ENCODE measurements around the gene ARHGAP22.

GRCh38 chr10:48501787-48502771, 102.8 kb downstream of the ARHGAP22 start:
- TF ChIP-seq POLR2A (IDR thresholded peaks at IDR 0.05; ENCODE audit: low read depth, low read length) (no peak), CTCF (conservative IDR thresholded peaks at IDR 0.05; ENCODE audit: low read depth, low read length) (no peak), USF2 (IDR thresholded peaks at IDR 0.05; ENCODE audit: low read depth, low read length) (no peak), ELK1 (IDR thresholded peaks at IDR 0.05; ENCODE audit: borderline replicate concordance, low read depth, low read length) (no peak), RAD21 (IDR thresholded peaks at IDR 0.05; ENCODE audit: low read length) (no peak), CEBPB (IDR thresholded peaks at IDR 0.05; ENCODE audit: low read depth, low read length) (no peak), MXI1 (IDR thresholded peaks at IDR 0.05; ENCODE audit: borderline replicate concordance, low read depth, low read length) (no peak), SMC3 (IDR thresholded peaks at IDR 0.05; ENCODE audit: low read depth, low read length) (no peak), RCOR1 (IDR thresholded peaks at IDR 0.05; ENCODE audit: insufficient replicate concordance, low read length) (no peak), FOS (IDR thresholded peaks at IDR 0.05; ENCODE audit: low read depth, low read length) (no peak), MAFK (IDR thresholded peaks at IDR 0.05; ENCODE audit: low read depth, low read length) (no peak), NFE2L2 (IDR thresholded peaks at IDR 0.05; ENCODE audit: low read depth, low read length) (no peak), RFX5 (IDR thresholded peaks at IDR 0.05; ENCODE audit: low read depth, low read length) (no peak)

All from IMR-90 (cell line).